ENCODE measurements around the gene SORCS2. TPM values are rescaled to one million over a fixed set of nuclear protein-coding genes. Genes with fewer than 3 reads are reported as not detected.

The SORCS2 gene
- total RNA-seq, 4 donors from 2014 or later: 0.48 to 1.8 (median 0.68) TPM; not detected in 1

DNA sequence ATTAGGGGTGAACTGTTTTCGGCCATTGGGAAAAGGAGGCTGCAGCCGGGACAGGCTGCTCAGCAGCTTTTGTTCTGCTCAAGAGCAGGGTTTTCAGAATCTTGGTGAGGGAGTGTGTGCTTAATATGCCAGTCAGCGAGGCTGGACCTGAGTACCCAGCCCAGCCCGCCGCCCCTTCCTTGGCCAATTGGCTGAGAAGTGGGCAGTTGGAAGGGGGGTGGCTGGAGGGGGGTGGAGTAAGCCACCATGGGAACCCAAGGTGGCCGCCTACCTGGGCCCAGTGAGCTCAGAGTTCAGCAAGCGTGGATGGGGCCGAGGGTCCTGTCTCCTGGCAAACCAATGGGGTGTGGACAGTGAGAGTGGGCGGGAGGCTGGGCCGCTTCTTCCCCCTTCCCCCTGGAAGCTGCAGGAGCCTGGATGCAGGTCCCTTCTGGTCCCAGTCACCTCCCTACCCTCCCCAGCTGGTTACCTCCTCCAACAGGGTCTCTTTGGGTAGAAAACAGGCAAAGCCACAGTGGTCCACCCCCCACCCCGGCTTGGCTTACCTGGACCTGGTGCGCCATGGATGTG, 52.5 kb downstream of the SORCS2 start:
- 88% methylated on average over 12 of the region's 12 CpGs; no CpG with 5 or more reads in 1 of the 2 donors for WGBS, 2 donors (ENCODE audit: low coverage in 1 of 2)
- no peaks in the 10 kb centered on the region for H3K9me3 ChIP-seq
- DNase-seq: no peak
- H3K36me3 ChIP-seq: no peaks in the 10 kb centered on the region
- no peak overlapping the region for H3K27ac ChIP-seq
- in situ Hi-C loops (cut with MboI; ENCODE audit: low pct_ligation_motif_present in 1 of 4, low pct_unique_long_range_greater_than_20kb in 1 of 4, low sequenced_read_pairs in 3 of 4) (no loop called here), intact Hi-C loops (cut with DNase I; ENCODE audit: low total_unique reads) (no loop called here)
- no peak overlapping the region for H3K4me3 ChIP-seq
- H3K27me3 ChIP-seq: no peaks in the 10 kb centered on the region
- H3K4me1 ChIP-seq: peaks cover 0 to 11% (median 3%) of the 10 kb centered on the region in 4 donors
- no peak for TF ChIP-seq POLR2A (IDR thresholded peaks at IDR 0.05)
- TF ChIP-seq, protein P1, sequence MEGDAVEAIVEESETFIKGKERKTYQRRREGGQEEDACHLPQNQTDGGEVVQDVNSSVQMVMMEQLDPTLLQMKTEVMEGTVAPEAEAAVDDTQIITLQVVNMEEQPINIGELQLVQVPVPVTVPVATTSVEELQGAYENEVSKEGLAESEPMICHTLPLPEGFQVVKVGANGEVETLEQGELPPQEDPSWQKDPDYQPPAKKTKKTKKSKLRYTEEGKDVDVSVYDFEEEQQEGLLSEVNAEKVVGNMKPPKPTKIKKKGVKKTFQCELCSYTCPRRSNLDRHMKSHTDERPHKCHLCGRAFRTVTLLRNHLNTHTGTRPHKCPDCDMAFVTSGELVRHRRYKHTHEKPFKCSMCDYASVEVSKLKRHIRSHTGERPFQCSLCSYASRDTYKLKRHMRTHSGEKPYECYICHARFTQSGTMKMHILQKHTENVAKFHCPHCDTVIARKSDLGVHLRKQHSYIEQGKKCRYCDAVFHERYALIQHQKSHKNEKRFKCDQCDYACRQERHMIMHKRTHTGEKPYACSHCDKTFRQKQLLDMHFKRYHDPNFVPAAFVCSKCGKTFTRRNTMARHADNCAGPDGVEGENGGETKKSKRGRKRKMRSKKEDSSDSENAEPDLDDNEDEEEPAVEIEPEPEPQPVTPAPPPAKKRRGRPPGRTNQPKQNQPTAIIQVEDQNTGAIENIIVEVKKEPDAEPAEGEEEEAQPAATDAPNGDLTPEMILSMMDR (IDR thresholded peaks at IDR 0.05): no peak
- no peak for TF ChIP-seq EP300 (IDR thresholded peaks at IDR 0.05; ENCODE audit: low read depth)
- TF ChIP-seq POLR2AphosphoS5 (IDR thresholded peaks at IDR 0.05): no peak

DNA sequence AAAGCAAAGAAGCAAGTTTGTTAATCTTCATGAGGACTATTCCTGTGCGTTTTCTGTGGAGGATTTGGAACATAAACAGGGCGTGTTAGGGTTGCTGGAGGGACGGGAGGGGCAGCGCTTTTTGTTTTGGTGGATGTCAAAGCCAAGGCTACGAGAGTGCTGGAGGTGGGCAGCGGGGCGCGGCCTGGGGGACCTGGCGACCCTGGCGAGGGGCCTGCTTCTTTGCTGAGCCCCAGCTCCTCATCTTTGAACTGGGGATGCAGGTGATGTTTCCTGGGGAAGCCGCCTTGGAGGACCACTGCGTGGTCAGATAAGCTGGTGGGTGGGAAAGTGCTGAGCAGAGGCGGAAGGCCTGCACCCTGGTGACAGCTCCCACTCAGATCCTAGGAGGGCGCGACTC, 55.2 kb downstream of the SORCS2 start:
- H3K27ac ChIP-seq: no peak overlapping the region
- intact Hi-C loops (cut with DNase I; ENCODE audit: low total_unique reads): no loop called here
- 64% methylated on average over 15 of the region's 15 CpGs; no CpG with 5 or more reads in 1 of the 2 donors for WGBS, 2 donors (ENCODE audit: low coverage in 1 of 2)
- H3K27me3 ChIP-seq: no peaks in the 10 kb centered on the region
- H3K4me3 ChIP-seq: no peak overlapping the region
- H3K4me1 ChIP-seq: peaks cover 0 to 14% (median 8%) of the 10 kb centered on the region in 4 donors
- no peaks in the 10 kb centered on the region for H3K36me3 ChIP-seq
- DNase-seq: no peak
- no peaks in the 10 kb centered on the region for H3K9me3 ChIP-seq
- TF ChIP-seq POLR2AphosphoS5 (IDR thresholded peaks at IDR 0.05): no peak
- TF ChIP-seq, protein P1 (IDR thresholded peaks at IDR 0.05): no peak
- TF ChIP-seq POLR2A (IDR thresholded peaks at IDR 0.05): no peak
- TF ChIP-seq EP300 (IDR thresholded peaks at IDR 0.05; ENCODE audit: low read depth): no peak
- in situ Hi-C loops (cut with MboI; ENCODE audit: low pct_ligation_motif_present in 1 of 4, low pct_unique_long_range_greater_than_20kb in 1 of 4, low sequenced_read_pairs in 3 of 4): no loop called here

DNA sequence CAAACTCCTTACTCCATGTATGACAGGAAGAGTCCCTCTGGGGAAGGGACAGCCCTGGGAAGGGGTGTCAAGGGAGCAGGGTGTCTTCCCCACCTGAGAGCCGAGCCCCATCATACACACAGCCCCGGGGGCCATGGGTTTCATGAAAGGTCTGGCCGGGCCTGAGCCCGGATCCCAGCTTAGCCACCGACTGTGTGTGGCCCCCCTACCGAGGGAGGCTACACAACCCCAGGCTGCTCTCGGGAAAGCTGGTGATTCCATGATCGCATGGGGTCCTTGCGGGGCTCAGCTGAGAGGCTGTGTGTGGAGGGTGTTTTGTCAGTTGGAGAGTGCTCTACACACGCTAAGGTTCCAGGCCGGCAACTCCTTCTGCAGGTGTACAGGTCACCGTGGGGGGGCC, 55.6 kb downstream of the SORCS2 start:
- DNase-seq: no peak
- WGBS, 2 donors (ENCODE audit: low coverage in 1 of 2): 79% methylated on average over 9 of the region's 12 CpGs; no CpG with 5 or more reads in 1 of the 2 donors
- TF ChIP-seq, protein P1 (IDR thresholded peaks at IDR 0.05): no peak
- TF ChIP-seq POLR2AphosphoS5 (IDR thresholded peaks at IDR 0.05): no peak
- no peak for TF ChIP-seq POLR2A (IDR thresholded peaks at IDR 0.05)
- TF ChIP-seq EP300 (IDR thresholded peaks at IDR 0.05; ENCODE audit: low read depth): no peak
- H3K4me1 ChIP-seq: peaks cover 0 to 14% (median 8%) of the 10 kb centered on the region in 4 donors
- no peak overlapping the region for H3K4me3 ChIP-seq
- intact Hi-C loops (cut with DNase I; ENCODE audit: low total_unique reads) (no loop called here), in situ Hi-C loops (cut with MboI; ENCODE audit: low pct_ligation_motif_present in 1 of 4, low pct_unique_long_range_greater_than_20kb in 1 of 4, low sequenced_read_pairs in 3 of 4) (no loop called here)
- no peak overlapping the region for H3K27ac ChIP-seq
- no peaks in the 10 kb centered on the region for H3K36me3 ChIP-seq
- H3K9me3 ChIP-seq: no peaks in the 10 kb centered on the region
- H3K27me3 ChIP-seq: no peaks in the 10 kb centered on the region

DNA sequence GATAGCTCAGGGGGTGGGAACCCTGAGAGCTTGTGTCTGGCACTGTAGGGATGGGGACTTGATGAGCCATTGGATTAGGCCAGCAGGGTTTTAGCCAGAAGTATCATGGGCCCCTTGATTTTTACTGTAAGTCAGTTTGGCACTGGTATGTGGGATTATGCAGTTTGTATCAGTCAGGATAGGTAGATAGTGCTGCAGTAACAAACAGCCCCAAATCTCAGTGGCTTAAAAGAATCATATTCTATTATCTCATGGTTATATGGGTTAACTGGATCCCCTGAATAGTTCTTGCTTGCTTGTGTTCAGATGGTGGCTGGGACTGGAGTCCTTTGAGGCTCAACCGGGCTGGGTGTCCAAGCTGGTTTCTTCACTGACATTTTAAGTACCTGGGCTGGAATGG, 56.5 kb downstream of the SORCS2 start:
- H3K4me3 ChIP-seq: no peak overlapping the region
- in situ Hi-C loops (cut with MboI; ENCODE audit: low pct_ligation_motif_present in 1 of 4, low pct_unique_long_range_greater_than_20kb in 1 of 4, low sequenced_read_pairs in 3 of 4): no loop called here
- H3K36me3 ChIP-seq: no peaks in the 10 kb centered on the region
- H3K9me3 ChIP-seq: no peaks in the 10 kb centered on the region
- 100% methylated on average over 1 of the region's 1 CpG; no CpG with 5 or more reads in 1 of the 2 donors for WGBS, 2 donors (ENCODE audit: low coverage in 1 of 2)
- TF ChIP-seq POLR2AphosphoS5 (IDR thresholded peaks at IDR 0.05) (no peak), POLR2A (IDR thresholded peaks at IDR 0.05) (no peak), EP300 (IDR thresholded peaks at IDR 0.05; ENCODE audit: low read depth) (no peak)
- TF ChIP-seq, protein P1 (IDR thresholded peaks at IDR 0.05): no peak
- no peak for DNase-seq
- peak overlapping the region in 1 of 4 donors; percentile 82 for H3K27ac ChIP-seq
- H3K4me1 ChIP-seq: peaks cover 0 to 13% (median 6%) of the 10 kb centered on the region in 4 donors
- no peaks in the 10 kb centered on the region for H3K27me3 ChIP-seq
- intact Hi-C loops (cut with DNase I; ENCODE audit: low total_unique reads): no loop called here
